ENCODE measurements around the gene F7. TPM values are rescaled to one million over a fixed set of nuclear protein-coding genes. Genes with fewer than 3 reads are reported as not detected.

F7 gene
- total and polyA plus RNA-seq, 4 donors: 0.04 to 0.26 (median 0.14) TPM

GRCh38 chr13:113147206-113147605 lies 41.6 kb downstream of the F7 start:
- no peak for TF ChIP-seq CTCF (IDR thresholded peaks at IDR 0.05; ENCODE audit: control extremely low read depth, extremely low read depth)
- DNase-seq (no peak), ATAC-seq (ENCODE audit: insufficient read depth, low FRiP score) (no peak)
- 85% methylated on average over 8 of the region's 8 CpGs for WGBS, 2 donors
- no peak overlapping the region for H3K27ac ChIP-seq (ENCODE audit: low read depth in 1 of 2, low read length in 1 of 2)
- no peaks in the 10 kb centered on the region for H3K9me3 ChIP-seq (ENCODE audit: control insufficient read depth in 4 of 4, insufficient read depth in 3 of 4, low read length in 3 of 4)
- no peak overlapping the region for H3K4me3 ChIP-seq
- H3K4me1 ChIP-seq (ENCODE audit: control insufficient read depth in 5 of 5, insufficient read depth in 5 of 5, low read length in 5 of 5): peaks cover 0 to 6% (median 0%) of the 10 kb centered on the region in 5 donors
- H3K36me3 ChIP-seq (ENCODE audit: control insufficient read depth in 4 of 4, insufficient read depth in 4 of 4, low read length in 4 of 4): no peaks in the 10 kb centered on the region
- peaks cover 0 to 6% (median 0%) of the 10 kb centered on the region in 3 donors for H3K27me3 ChIP-seq (ENCODE audit: control insufficient read depth in 3 of 3, insufficient read depth in 3 of 3, low read length in 2 of 3)
- no peak overlapping the region for H3K9ac ChIP-seq (ENCODE audit: insufficient read depth in 1 of 2, low read length in 2 of 2)

- no peak overlapping the region for H3K9ac ChIP-seq (ENCODE audit: insufficient read depth in 1 of 2, low read length in 2 of 2)
- no peak overlapping the region for H3K27ac ChIP-seq (ENCODE audit: low read depth in 1 of 2, low read length in 1 of 2)
- peaks cover 0 to 18% (median 4%) of the 10 kb centered on the region in 5 donors for H3K4me1 ChIP-seq (ENCODE audit: control insufficient read depth in 5 of 5, insufficient read depth in 5 of 5, low read length in 5 of 5)
- no peak for DNase-seq
- TF ChIP-seq CTCF (IDR thresholded peaks at IDR 0.05; ENCODE audit: control extremely low read depth, extremely low read depth): no peak
- 94 to 95% methylated on average over 13 of the region's 13 CpGs for WGBS, 2 donors
- no peak for ATAC-seq (ENCODE audit: insufficient read depth, low FRiP score)
- H3K27me3 ChIP-seq (ENCODE audit: control insufficient read depth in 3 of 3, insufficient read depth in 3 of 3, low read length in 2 of 3): peaks cover 0 to 6% (median 2%) of the 10 kb centered on the region in 3 donors
- no peaks in the 10 kb centered on the region for H3K36me3 ChIP-seq (ENCODE audit: control insufficient read depth in 4 of 4, insufficient read depth in 4 of 4, low read length in 4 of 4)
- no peak overlapping the region for H3K4me3 ChIP-seq
- no peaks in the 10 kb centered on the region for H3K9me3 ChIP-seq (ENCODE audit: control insufficient read depth in 4 of 4, insufficient read depth in 3 of 4, low read length in 3 of 4)
These were observed 42.8 kb downstream of the F7 start for GRCh38 chr13:113148407-113148806.

- DNase-seq (no peak), ATAC-seq (ENCODE audit: insufficient read depth, low FRiP score) (no peak)
- Histone ChIP-seq H3K9me3 (ENCODE audit: control insufficient read depth in 4 of 4, insufficient read depth in 3 of 4, low read length in 3 of 4) (no peaks in the 10 kb centered on the region), H3K27ac (ENCODE audit: low read depth in 1 of 2, low read length in 1 of 2) (no peak overlapping the region), H3K4me3 (no peak overlapping the region), H3K27me3 (ENCODE audit: control insufficient read depth in 3 of 3, insufficient read depth in 3 of 3, low read length in 2 of 3) (peaks cover 0 to 6% (median 2%) of the 10 kb centered on the region in 3 donors), H3K4me1 (ENCODE audit: control insufficient read depth in 5 of 5, insufficient read depth in 5 of 5, low read length in 5 of 5) (peaks cover 0 to 21% (median 4%) of the 10 kb centered on the region in 5 donors), H3K36me3 (ENCODE audit: control insufficient read depth in 4 of 4, insufficient read depth in 4 of 4, low read length in 4 of 4) (no peaks in the 10 kb centered on the region), H3K9ac (ENCODE audit: insufficient read depth in 1 of 2, low read length in 2 of 2) (no peak overlapping the region)
- no peak for TF ChIP-seq CTCF (IDR thresholded peaks at IDR 0.05; ENCODE audit: control extremely low read depth, extremely low read depth)
- 95 to 96% methylated on average over 38 of the region's 38 CpGs for WGBS, 2 donors
These were observed 43.4 kb downstream of the F7 start for GRCh38 chr13:113148940-113149503.
